HT1080 (cell line): Measurements from ENCODE around the gene CAB39L. TPM values are rescaled to one million over a fixed set of nuclear protein-coding genes. Genes with fewer than 3 reads are reported as not detected.
"Not testable (repeated sequence)": the region's sequence is repeated elsewhere in the genome, so short reads cannot be mapped to it uniquely, and the experiment has no call there.

Experiments
- DNase-seq: peaks from one replicate; pipeline ENCODE4 v3.0.0-alpha.2; 2015; ENCODE audit warnings: low read depth
- total RNA-seq: library from RNA; depleted of rRNA; stranded (reverse); fragments of >200 nt; shearing (Covaris generic); gene quantifications from 2 replicates; pipeline ENCODE4 v1.2.3, GENCODE V29; 2014

Gene CAB39L
- total RNA-seq, 1 experiment from 2014 or later, result 2.1 TPM

DNA sequence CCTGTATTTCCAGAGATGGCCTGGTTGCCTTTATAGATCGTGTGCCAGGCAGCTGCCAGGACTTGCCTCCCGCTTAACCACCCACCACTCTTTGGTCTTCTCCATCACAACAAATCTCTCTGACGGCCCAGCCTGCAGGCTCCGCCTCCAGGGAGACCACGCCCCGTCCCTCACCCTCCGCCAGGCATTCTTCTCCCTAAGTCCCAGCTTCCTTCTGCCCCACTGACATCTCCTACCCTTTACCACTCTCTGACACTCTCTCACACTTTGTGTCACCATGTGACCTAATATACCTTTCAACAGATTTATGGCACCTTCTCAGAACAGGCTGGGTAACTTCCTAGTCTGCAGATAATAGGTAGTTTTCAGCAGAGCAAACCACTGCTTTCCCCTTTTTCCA lies 95.1 kb downstream of the CAB39L start:
- no peak for DNase-seq

DNA sequence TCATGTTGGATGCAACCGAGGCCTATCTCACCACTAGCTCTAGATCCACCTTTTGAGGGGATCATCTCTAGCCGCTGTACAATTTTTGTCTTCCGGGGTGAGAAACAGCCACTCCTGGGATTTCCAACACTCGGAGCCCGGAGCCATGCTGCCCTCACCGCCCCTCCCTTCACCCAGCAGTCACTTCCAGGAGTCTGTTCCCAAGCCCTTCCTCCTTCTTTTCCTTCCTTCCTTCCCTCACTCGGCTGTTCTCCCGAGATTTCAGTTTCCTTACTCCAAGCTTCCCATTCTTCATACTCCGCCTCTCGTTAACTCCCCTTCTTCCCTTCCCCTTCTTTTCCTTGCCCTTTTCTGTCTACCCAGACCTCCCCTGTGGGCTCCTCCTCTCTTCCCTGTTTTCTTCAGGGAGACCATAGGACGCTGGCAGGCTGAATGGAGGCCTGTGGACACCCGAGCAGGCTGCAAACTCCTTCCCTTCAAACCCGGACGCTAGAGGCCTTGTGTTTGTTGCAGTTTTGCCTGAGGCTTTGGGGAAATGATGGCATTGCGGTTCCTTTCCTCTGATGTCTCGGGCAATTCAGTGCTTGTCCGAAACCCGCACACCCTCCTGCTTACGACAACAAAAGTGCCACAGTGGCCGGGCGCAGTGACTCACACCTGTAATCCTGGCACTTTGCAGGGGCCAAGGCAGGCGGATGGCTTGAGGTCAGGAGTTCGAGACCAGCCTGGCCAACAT lies 96.0 kb downstream of the CAB39L start:
- no peak for DNase-seq

DNA sequence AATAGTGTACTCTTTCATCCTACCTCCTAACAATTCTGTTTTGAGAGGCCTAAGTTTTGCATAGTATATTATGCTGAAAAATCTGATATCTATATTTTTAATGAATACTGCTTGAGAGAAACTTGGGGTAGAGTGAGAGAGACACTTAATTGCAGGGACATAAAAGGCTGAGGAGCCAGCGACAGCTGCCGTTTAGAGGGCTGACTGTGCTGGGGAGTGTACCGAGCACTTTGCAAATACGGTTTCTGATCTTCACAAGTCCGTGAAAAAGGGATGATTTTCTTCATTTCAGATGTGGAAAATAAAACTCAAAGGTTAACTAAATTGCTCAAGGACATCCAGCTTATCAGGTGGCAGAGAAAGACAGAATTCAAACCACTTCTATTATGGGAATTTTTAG lies 97.4 kb downstream of the CAB39L start:
- no peak for DNase-seq

DNA sequence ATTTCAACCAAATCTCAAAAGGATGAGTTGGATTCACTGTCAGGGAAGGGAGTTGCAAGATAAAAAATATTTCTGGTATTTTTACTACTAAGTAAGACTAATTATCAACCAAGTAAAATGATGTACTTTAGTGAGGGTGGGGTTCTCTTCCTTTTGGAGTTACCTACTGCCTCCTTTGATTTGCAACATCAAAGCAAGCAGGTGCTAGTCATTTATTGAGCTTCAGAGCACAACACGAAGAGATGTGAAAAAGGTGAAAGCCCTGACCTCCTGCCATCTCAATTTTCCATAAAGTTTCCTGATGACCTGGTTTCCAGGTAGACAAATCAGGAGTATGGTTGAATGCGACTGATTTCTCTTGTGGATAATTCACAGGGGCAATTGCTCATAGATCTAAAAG lies 100.1 kb downstream of the CAB39L start:
- no peak for DNase-seq

DNA sequence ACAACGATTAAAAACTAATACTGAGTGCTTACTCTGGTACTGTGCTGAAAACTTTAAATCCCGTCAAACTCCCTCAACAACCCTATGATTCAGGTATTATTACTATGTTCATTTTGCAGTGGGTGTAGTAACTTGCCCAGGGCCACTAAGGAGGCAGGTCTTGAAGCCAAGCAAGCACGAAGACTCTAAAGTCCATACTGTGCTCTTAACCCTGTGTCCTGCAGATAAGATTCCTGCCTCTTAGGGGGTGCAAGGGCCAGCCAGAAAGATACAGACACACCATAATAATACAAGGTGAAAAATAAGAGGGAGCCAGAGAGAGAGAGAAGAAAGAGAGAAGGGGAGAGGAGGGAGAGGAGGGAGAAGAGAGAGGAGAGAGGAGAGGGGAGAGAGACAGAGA lies 100.6 kb downstream of the CAB39L start:
- DNase-seq, result no peak

DNA sequence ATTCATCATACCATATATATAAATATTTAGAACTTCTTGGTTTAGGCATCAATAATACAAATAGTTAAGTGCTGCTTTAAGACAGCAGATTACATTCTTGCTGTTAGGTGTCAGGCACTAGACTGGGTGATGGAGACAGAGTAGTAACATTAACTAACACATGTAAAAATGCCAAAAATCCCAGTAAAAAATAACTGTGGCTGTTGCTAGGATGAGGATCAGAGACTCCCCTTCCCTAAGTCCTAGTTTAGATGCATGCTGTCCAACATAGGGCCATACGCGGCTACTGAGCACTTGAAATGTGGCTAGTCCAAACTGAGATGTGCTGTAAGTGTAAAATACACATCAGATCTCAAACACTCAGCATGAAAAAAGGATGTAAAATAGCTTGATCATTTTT lies 101.4 kb downstream of the CAB39L start:
- no peak for DNase-seq

DNA sequence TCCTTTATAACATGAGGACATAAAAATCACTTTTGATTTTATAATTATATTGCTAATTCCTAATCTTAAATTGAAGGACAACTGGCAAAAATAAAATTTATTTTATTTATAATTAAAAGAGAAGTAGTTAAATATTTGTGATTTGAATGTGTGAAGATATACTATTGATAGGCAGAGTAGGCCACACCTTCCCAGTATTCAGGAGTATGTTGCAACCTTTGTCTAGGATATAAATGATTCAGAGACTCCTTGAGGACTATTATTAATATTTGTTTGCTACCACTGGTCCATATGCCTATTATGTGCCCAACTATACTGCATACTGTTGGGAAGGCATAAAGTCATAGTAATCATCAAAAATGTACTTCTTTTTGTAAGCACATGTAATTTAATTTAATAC lies 101.9 kb downstream of the CAB39L start:
- DNase-seq, result no peak

DNA sequence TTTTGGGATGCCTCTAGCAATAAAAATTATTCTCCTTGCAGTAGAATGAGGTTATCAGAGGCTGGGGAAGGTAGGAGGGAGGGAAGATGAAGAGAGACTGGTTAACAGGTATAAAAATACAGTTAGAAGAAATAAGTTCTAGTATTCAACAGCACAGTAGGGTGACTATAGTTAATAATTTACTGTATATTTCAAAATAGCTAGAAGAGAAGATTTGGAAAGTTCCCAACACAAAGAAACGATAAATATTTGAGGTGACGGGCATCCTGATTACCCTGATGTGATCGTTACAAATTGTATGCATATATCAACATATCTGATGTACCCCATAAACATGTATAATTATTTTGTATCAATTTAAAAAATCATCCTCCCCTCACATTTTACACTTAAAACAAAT lies 102.3 kb downstream of the CAB39L start:
- no peak for DNase-seq

DNA sequence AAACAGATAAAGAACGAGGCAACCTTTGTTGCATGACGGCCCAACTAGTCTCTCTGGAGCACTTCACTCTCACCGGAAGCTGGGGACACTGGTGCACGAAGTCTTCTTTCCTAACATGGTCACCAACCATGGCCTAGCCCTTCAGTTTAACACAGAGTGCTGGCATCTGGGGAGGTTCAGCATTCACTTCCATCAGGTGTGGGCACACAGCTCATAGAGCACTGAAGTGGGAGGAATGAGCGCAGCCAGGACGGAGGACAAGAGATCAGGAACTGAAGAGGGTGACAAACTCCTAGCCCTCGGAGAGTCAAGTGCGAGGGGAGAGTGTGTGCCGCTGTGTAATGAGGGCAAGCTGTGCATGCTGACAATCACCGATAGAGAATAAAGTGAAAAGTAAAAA lies 103.7 kb downstream of the CAB39L start:
- no peak for DNase-seq

DNA sequence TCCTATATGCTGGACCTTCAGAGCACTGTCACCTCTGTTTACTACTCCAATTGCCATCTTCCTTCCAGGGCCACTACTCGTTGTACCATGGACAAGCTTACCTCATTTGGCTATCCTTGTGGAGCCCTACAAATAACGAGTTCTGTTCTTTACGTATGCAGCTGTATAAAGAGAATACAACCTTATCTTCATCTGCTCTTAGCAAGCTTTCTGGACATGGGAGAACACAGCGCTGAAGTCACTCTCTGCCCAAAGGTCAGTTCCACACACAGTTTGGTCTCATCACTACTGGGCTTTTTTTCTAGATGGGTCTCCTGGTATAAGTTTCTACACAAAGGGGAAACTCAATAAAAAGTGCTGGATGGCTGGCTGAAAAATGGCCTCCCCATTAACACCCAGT lies 107.2 kb downstream of the CAB39L start:
- no peak for DNase-seq

DNA sequence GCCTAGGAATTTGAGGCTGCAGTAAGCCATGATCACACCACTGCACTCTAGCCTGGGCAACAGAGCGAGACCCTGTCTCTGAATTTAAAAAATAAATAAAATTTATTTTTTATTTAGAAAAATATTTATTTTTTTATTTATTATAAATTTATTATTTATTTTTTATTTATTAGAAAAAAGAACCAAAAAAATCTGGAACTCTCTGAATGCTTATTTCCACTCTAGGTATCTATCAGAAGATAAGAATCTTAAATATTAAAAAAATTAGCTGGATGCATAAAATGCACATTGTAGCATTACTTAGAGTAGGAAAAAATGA lies 113.4 kb downstream of the CAB39L start:
- DNase-seq, result no peak

DNA sequence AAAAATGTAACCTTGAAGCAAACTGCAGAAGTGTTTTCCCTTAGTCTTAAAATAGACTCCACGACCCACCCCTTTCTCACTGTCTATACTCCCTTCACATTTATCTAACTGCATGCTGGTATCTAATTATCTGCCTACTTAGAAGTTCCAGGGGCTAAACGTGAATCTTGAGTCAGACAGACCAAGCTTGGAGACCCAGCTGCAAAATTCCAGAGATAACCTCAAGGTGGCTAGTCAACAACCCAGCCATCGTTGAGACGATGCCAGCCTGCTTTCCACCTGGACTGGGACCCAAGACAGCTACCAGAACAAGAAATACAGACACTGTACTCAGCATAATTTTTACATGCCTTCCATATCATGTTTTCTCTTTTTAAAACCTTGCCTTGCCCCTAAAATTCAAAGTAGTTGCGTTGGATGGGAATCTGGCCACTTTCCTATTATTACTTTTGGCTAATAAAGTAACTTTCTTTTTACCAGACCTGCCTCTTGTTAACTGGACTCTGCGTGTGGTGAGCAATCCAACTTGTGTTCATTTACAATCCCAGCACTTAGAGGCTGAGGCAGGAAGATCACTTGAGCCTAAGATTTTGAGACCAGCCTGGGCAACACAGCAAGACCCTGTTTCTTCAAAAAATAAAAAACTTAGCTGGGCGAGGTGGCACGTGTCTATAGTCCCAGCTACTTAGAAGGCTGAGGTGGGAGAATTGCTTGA lies 113.9 kb downstream of the CAB39L start:
- DNase-seq, result no peak

DNA sequence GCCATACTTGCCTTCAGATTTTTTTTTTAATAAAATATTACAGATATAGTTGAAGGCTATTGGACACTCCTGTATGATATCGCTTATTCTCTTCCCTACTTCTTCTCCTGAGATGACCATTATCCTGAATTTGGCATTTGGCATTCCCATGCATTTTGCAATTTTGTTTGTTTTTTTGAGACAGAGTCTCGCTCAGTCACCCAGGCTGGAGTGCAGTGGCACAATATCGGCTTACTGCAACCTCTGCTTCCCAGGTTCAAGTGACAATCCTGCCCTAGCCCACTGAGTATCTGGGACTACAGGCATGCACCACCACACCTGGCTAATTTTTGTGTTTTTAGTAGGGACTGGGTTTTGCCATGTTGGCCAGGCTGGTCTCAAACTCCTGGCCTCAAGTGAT lies 116.7 kb downstream of the CAB39L start:
- not testable (repeated sequence) for DNase-seq

DNA sequence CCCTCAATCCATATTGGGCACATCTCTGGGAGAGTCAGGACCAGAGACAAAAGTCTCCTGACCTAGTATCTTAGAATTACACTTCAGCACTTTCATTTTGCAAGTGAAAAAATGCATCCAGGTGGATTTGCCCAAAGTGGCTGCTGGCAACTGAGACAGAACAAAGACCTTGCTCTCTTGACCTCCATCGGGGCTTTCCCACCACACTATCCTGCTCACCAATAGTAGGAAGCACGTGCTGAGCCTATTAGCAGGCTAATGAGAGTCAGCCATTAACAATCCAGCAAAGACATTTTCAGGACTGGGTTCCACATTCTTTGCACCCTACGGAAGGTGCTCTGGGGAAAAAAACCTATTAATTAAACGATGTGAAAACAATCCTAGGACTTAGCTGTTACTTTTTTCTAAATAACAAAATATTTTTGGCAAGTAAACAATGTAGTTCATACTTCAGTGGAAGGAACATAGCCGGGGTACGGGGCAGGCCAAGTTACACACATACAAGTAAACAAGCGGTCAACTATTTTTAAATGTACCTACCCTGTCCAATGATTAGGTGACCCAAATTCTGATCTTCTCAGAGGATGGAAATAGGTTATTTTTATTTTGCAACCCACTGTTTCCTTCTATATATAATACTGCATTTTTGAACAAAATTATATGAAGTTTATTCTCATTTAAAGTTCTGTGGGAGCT lies 117.5 kb downstream of the CAB39L start:
- no peak for DNase-seq

DNA sequence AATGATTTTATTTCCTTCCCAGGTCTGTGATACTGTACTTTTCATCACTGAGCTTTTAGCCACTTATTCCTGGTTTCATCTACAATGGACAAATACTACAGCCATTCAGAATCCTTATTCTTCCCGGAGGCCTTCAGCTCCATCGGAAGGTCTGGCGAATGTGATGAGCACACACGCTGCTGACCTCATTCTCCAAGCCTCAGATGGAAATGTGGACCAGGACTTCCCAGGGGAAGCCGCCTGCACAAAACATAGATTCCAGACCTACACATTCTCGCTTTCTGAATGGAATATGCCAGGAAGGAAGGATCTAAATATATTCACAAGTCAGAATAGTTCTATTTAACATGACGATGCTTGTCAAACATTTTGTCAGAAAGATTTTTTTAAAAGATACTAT lies 120.5 kb downstream of the CAB39L start:
- DNase-seq, result no peak

DNA sequence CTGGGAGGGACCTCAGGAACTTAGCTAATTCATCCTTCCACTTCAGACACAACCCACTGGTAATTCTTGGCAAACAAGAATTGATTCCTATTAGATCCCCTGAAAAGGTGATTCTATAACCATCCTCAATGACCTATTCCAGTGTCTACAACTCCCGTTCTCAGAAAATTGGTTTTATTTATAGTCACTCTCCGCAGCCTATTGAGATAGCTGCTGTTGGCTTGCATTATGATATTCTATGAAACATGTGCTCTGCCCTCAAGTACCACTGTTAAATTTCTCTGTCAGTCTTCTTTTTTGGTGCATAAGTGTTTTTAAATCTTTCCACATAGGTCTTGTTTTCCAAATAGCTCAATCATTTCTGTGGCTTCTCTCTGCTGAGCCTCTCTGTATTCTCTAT lies 121.2 kb downstream of the CAB39L start:
- DNase-seq, result no peak

DNA sequence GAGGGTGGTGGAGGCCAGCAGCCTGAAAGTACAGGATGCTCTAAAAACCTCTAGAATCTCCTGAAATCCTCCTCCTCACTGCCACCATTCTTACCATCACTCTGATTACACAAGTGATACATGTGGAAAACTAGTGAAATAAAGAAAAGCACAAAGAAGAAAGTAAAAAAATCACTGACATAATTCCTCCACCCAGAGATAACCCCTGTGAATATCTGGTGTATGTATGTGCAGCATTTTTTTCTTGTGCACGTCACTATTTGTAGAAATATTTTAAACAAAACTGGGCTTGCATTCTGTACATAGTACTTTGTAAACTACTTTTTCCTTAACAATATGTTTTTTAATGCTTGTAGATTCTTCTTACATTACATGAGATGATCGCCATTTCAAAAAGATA lies 122.9 kb downstream of the CAB39L start:
- DNase-seq, result no peak

DNA sequence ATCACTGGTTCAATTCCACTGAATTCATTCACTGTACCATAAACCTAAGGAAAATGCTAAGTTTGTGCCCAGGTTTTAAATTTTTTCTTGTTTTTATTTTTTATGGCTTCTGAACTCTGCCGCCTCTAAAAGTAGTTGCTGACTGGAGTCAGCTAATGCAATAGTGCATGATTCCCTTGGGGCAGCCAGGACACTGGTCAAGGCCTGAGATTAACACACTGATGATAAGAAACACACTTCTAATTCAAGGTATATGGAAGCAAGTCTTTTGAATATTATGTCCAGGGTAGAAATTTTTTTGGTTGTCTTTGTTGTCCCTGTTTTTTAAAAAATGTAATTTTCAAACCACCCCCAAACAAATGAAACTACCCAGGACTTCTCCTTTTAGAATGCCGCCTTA lies 123.9 kb downstream of the CAB39L start:
- DNase-seq, result no peak

DNA sequence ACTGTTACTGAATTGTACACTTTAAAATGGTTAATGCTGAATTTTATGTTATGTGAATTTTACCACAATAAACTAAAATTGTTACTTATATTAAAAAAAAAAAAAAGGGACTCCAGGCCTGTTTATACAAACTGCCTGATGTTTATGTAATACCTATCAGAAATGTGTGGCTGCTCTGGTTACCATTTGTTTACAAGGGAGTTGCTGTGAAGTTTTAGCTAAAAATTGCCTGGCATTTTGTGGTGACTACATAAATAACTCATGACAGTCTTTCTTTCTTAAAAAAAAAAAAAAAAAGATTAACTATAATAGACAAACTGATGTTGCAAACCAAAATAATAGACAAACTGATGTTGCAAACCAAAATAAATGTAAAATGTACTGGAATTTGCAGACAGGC lies 124.3 kb downstream of the CAB39L start:
- no peak for DNase-seq

DNA sequence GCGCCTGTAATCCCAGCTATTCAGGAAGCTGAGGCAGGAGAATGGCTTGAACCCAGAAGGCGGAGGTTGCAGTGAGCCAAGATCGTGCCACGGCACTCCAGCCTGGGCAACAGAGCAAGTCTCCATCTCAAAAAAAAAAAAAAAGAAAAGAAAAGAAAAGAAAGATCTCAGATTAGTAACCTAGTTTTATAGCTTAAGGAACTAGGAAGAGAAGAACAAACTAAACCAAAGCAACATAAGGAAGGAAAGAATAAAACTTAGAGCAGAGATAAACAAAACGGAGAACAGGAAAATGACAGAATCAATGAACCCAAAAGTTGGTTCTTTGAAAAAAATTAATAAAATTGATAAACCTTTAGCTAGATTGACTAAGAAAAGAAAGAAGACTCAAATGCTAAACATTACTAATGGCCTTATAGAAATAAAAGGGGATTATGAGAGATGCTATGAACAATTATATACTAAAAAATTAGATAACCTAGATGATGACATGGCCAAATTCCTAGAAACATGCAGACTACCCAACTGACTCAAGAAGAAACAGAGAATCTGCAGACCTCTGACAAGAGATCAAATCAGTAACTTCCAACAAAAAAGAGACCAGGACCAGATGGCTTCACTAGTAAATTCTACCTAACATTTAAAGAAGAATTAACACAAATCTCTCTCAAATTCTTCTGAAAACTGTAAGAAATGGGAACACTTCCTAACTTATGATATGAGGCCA lies 127.9 kb downstream of the CAB39L start:
- DNase-seq, result no peak

DNA sequence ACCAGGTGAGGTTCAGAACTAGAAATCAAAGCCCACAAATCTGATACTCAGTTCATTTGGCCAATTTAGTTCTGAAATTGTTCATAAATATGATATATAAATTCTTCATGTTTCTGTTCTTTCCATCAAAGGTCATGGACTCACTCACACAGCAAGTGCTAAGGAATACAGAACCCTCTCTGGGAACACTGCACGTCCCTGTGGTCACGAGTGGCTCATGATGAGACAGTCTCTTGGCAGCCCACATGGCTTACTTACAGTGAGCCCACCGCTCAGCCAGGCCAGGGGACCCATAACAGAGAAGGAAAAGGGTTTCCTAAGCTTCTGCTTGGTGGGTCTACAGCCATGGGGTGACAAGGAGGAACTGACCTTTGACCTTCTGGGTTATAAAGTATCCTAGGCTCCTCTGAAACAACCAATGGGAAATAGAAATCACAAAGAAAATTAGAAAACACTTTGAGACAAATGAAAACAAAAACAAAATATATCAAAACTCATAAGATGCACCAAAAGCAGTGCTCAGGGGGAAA lies 128.8 kb downstream of the CAB39L start:
- DNase-seq, result peak; percentile 17

DNA sequence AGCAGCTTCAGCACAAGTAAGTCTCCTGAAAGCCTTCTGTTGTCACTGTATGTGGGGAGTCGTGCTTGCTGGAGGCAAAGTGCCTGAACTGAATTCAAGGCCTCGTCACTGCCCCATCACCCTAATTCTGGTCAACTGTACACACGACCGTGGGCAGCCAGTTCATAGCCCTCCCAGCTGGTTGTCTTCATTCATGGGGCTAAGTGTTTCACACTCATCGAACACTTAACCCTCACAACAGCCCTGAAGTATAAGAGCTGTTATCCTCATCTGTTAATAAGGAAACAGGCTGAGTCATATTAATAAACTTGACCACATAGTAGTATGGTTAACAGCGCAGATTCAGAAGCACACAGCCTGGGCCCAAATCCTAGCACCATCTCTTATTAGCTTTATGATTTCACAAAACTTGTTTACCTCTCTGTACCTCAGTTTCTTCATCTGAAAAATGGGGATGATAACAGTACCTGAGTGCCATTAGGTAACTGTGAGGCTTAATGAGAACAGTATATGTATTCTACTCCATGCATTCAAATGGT lies 129.5 kb downstream of the CAB39L start:
- DNase-seq, result no peak
